Measurements from ENCODE around the gene MED12L. TPM values are rescaled to one million over a fixed set of nuclear protein-coding genes. Genes with fewer than 3 reads are reported as not detected.

The MED12L gene
- total and polyA plus RNA-seq, 4 experiments from 2014 or later = 0.35 to 0.78 TPM; not detected in 2

GRCh38 chr3:151382671-151383070, 297.2 kb downstream of the MED12L start:
- Mint-ChIP-seq H3K36me3 (no peaks in the 10 kb centered on the region), H3K9me3 (no peaks in the 10 kb centered on the region), H3K4me3 (no peak overlapping the region), H3K4me1 (peaks cover 0 to 5% (median under 1%) of the 10 kb centered on the region in 4 donors), H3K27me3 (peaks cover 2 to 3% of the 10 kb centered on the region in 2 donors), H3K27ac (no peak overlapping the region)
- Histone ChIP-seq H3K9me3 (ENCODE audit: control insufficient read depth in 1 of 2, low read length in 2 of 2) (no peaks in the 10 kb centered on the region), H3K27ac (ENCODE audit: low read depth, low read length) (no peak overlapping the region), H3K4me1 (ENCODE audit: insufficient read depth, low read length) (no peaks in the 10 kb centered on the region), H3K36me3 (ENCODE audit: insufficient read depth, low read length) (no peaks in the 10 kb centered on the region), H3K27me3 (ENCODE audit: insufficient read depth, low read length) (no peaks in the 10 kb centered on the region), H3K4me3 (ENCODE audit: low read length in 2 of 2) (no peak overlapping the region)
- ChIA-PET POLR2A (ENCODE audit: partially characterized antibody) (no interaction called here), CTCF (ENCODE audit: partially characterized antibody) (no interaction called here)
- intact Hi-C loops (cut with micrococcal nuclease) = no loop called here
- DNase-seq = no peak

GRCh38 chr3:151383111-151383510, 297.6 kb downstream of the MED12L start:
- Mint-ChIP-seq H3K4me1 (peaks cover 0 to 5% (median under 1%) of the 10 kb centered on the region in 4 donors), H3K27me3 (no peaks in the 10 kb centered on the region), H3K9me3 (no peaks in the 10 kb centered on the region), H3K27ac (no peak overlapping the region), H3K4me3 (no peak overlapping the region), H3K36me3 (no peaks in the 10 kb centered on the region)
- H3K36me3 ChIP-seq (ENCODE audit: insufficient read depth, low read length) = no peaks in the 10 kb centered on the region
- no peaks in the 10 kb centered on the region for H3K9me3 ChIP-seq (ENCODE audit: control insufficient read depth in 1 of 2, low read length in 2 of 2)
- POLR2A ChIA-PET (ENCODE audit: partially characterized antibody) = no interaction called here
- intact Hi-C loops (cut with micrococcal nuclease) = no loop called here
- H3K27me3 ChIP-seq (ENCODE audit: insufficient read depth, low read length) = no peaks in the 10 kb centered on the region
- H3K27ac ChIP-seq (ENCODE audit: low read depth, low read length) = no peak overlapping the region
- DNase-seq = no peak
- no peaks in the 10 kb centered on the region for H3K4me1 ChIP-seq (ENCODE audit: insufficient read depth, low read length)
- CTCF ChIA-PET (ENCODE audit: partially characterized antibody) = no interaction called here
- no peak overlapping the region for H3K4me3 ChIP-seq (ENCODE audit: low read length in 2 of 2)

- ChIA-PET POLR2A (ENCODE audit: partially characterized antibody) (no interaction called here), CTCF (ENCODE audit: partially characterized antibody) (no interaction called here)
- H3K4me3 ChIP-seq (ENCODE audit: low read length in 2 of 2) = no peak overlapping the region
Measured at GRCh38 chr3:151383956-151384355, 298.5 kb downstream of the MED12L start.

GRCh38 chr3:151384741-151385174, 299.3 kb downstream of the MED12L start, which contains the start of gene P2RY12:
Gene P2RY12, minus strand, starts transcription at chr3:151384753. Its CDS starts 45,908 bp downstream, at chr3:151338845.
- H3K27me3 ChIP-seq (ENCODE audit: insufficient read depth, low read length) = no peaks in the 10 kb centered on the region
- ChIA-PET POLR2A (ENCODE audit: partially characterized antibody) (no interaction called here), CTCF (ENCODE audit: partially characterized antibody) (no interaction called here)
- no peak within 1 kb of the TSS for H3K4me3 ChIP-seq (ENCODE audit: low read length in 2 of 2)
- peaks cover 0 to 5% (median under 1%) of the 10 kb centered on the region in 4 donors for H3K4me1 Mint-ChIP-seq
- no peaks in the 10 kb centered on the region for H3K36me3 ChIP-seq (ENCODE audit: insufficient read depth, low read length)
- no peak within 1 kb of the TSS for H3K27ac Mint-ChIP-seq
- no peaks in the 10 kb centered on the region for H3K4me1 ChIP-seq (ENCODE audit: insufficient read depth, low read length)
- H3K4me3 Mint-ChIP-seq = peak within 1 kb of the TSS in 5 of 8 donors; percentile 3 to 51 (median 26)
- DNase-seq = no peak
- H3K27ac ChIP-seq (ENCODE audit: low read depth, low read length) = no peak within 1 kb of the TSS
- H3K9me3 Mint-ChIP-seq = no peaks in the 10 kb centered on the region
- H3K27me3 Mint-ChIP-seq = peaks cover 0 to 3% of the 10 kb centered on the region in 2 donors
- no peaks in the 10 kb centered on the region for H3K9me3 ChIP-seq (ENCODE audit: control insufficient read depth in 1 of 2, low read length in 2 of 2)
- no peaks in the 10 kb centered on the region for H3K36me3 Mint-ChIP-seq
- intact Hi-C loops (cut with micrococcal nuclease) = no loop called here

More at GRCh38 chr3:151383956-151384355, 298.5 kb downstream of the MED12L start:
- H3K36me3 Mint-ChIP-seq = no peaks in the 10 kb centered on the region
- no peaks in the 10 kb centered on the region for H3K36me3 ChIP-seq (ENCODE audit: insufficient read depth, low read length)
- H3K27me3 Mint-ChIP-seq = peaks cover 0 to under 1% of the 10 kb centered on the region in 2 donors
- H3K9me3 Mint-ChIP-seq = no peaks in the 10 kb centered on the region
- H3K4me1 Mint-ChIP-seq = peaks cover 0 to 5% (median under 1%) of the 10 kb centered on the region in 4 donors
- DNase-seq = no peak
- no peak overlapping the region for H3K27ac ChIP-seq (ENCODE audit: low read depth, low read length)
- intact Hi-C loops (cut with micrococcal nuclease) = no loop called here
- H3K27me3 ChIP-seq (ENCODE audit: insufficient read depth, low read length) = no peaks in the 10 kb centered on the region
- peak overlapping the region in 5 of 8 donors; percentile 3 to 51 (median 26) for H3K4me3 Mint-ChIP-seq
- no peak overlapping the region for H3K27ac Mint-ChIP-seq
- H3K9me3 ChIP-seq (ENCODE audit: control insufficient read depth in 1 of 2, low read length in 2 of 2) = no peaks in the 10 kb centered on the region
- no peaks in the 10 kb centered on the region for H3K4me1 ChIP-seq (ENCODE audit: insufficient read depth, low read length)

- POLR2A ChIA-PET (ENCODE audit: partially characterized antibody) = interaction anchor here (0.7 kb wide), 1 partner anchor 39 kb away, joined by 3 read pairs; no protein-coding TSS in a partner anchor
- no peaks in the 10 kb centered on the region for H3K36me3 Mint-ChIP-seq
Measured at GRCh38 chr3:151386056-151386455, 300.6 kb downstream of the MED12L start.

GRCh38 chr3:151387432-151387831, 302.0 kb downstream of the MED12L start:
- Mint-ChIP-seq H3K4me3 (no peak overlapping the region), H3K9me3 (no peaks in the 10 kb centered on the region), H3K36me3 (no peaks in the 10 kb centered on the region), H3K27ac (peak overlapping the region in 1 of 7 donors; percentile 9), H3K4me1 (peaks cover 0 to 5% (median under 1%) of the 10 kb centered on the region in 4 donors), H3K27me3 (peaks cover 0 to 3% of the 10 kb centered on the region in 2 donors)
- no peak overlapping the region for H3K27ac ChIP-seq (ENCODE audit: low read depth, low read length)
- H3K36me3 ChIP-seq (ENCODE audit: insufficient read depth, low read length) = no peaks in the 10 kb centered on the region
- DNase-seq = no peak
- no peaks in the 10 kb centered on the region for H3K9me3 ChIP-seq (ENCODE audit: control insufficient read depth in 1 of 2, low read length in 2 of 2)
- ChIA-PET POLR2A (ENCODE audit: partially characterized antibody) (no interaction called here), CTCF (ENCODE audit: partially characterized antibody) (no interaction called here)
- no peaks in the 10 kb centered on the region for H3K27me3 ChIP-seq (ENCODE audit: insufficient read depth, low read length)
- intact Hi-C loops (cut with micrococcal nuclease) = no loop called here
- no peak overlapping the region for H3K4me3 ChIP-seq (ENCODE audit: low read length in 2 of 2)
- no peaks in the 10 kb centered on the region for H3K4me1 ChIP-seq (ENCODE audit: insufficient read depth, low read length)

More at GRCh38 chr3:151386056-151386455, 300.6 kb downstream of the MED12L start:
- DNase-seq = no peak
- no peak overlapping the region for H3K4me3 ChIP-seq (ENCODE audit: low read length in 2 of 2)
- no peaks in the 10 kb centered on the region for H3K36me3 ChIP-seq (ENCODE audit: insufficient read depth, low read length)
- H3K27ac Mint-ChIP-seq = no peak overlapping the region
- no peaks in the 10 kb centered on the region for H3K9me3 Mint-ChIP-seq
- H3K4me3 Mint-ChIP-seq = no peak overlapping the region
- no peaks in the 10 kb centered on the region for H3K4me1 ChIP-seq (ENCODE audit: insufficient read depth, low read length)
- no peaks in the 10 kb centered on the region for H3K27me3 ChIP-seq (ENCODE audit: insufficient read depth, low read length)
- intact Hi-C loops (cut with micrococcal nuclease) = no loop called here
- H3K9me3 ChIP-seq (ENCODE audit: control insufficient read depth in 1 of 2, low read length in 2 of 2) = no peaks in the 10 kb centered on the region
- peaks cover 0 to 3% of the 10 kb centered on the region in 2 donors for H3K27me3 Mint-ChIP-seq
- CTCF ChIA-PET (ENCODE audit: partially characterized antibody) = no interaction called here
- H3K27ac ChIP-seq (ENCODE audit: low read depth, low read length) = no peak overlapping the region
- peaks cover 0 to 5% (median under 1%) of the 10 kb centered on the region in 4 donors for H3K4me1 Mint-ChIP-seq

- H3K4me1 ChIP-seq (ENCODE audit: insufficient read depth, low read length) = no peaks in the 10 kb centered on the region
- H3K4me1 Mint-ChIP-seq = peaks cover 0 to 5% (median under 1%) of the 10 kb centered on the region in 4 donors
- POLR2A ChIA-PET (ENCODE audit: partially characterized antibody) = no interaction called here
- H3K36me3 Mint-ChIP-seq = no peaks in the 10 kb centered on the region
- H3K27me3 Mint-ChIP-seq = peaks cover 0 to 3% of the 10 kb centered on the region in 2 donors
- H3K36me3 ChIP-seq (ENCODE audit: insufficient read depth, low read length) = no peaks in the 10 kb centered on the region
- H3K9me3 Mint-ChIP-seq = no peaks in the 10 kb centered on the region
- H3K27ac Mint-ChIP-seq = peak overlapping the region in 1 of 7 donors; percentile 32
- H3K4me3 Mint-ChIP-seq = no peak overlapping the region
- H3K27ac ChIP-seq (ENCODE audit: low read depth, low read length) = no peak overlapping the region
- intact Hi-C loops (cut with micrococcal nuclease) = no loop called here
- no peak overlapping the region for H3K4me3 ChIP-seq (ENCODE audit: low read length in 2 of 2)
- H3K9me3 ChIP-seq (ENCODE audit: control insufficient read depth in 1 of 2, low read length in 2 of 2) = no peaks in the 10 kb centered on the region
- CTCF ChIA-PET (ENCODE audit: partially characterized antibody) = no interaction called here
- no peaks in the 10 kb centered on the region for H3K27me3 ChIP-seq (ENCODE audit: insufficient read depth, low read length)
- no peak for DNase-seq
Measured at GRCh38 chr3:151387842-151388241, 302.4 kb downstream of the MED12L start.

Measured in CD4-positive, alpha-beta memory T cell (primary cell).